DOHH2 (cell line): ENCODE data around the gene DMXL1.

Experiments used
- H3F3A ChIP-seq: fragments of 200-600 bp; sonication (generic), shearing (Covaris generic); 2 replicates; pipeline ENCODE4 v1.6.0; 2016; ENCODE audit warnings: antibody characterized with exemption, mild to moderate bottlenecking; ENCODE audit not compliant: control insufficient read depth, insufficient read depth
- H3K27ac ChIP-seq: fragments of 200-600 bp; sonication (generic); 2 replicates; pipeline ENCODE4 v1.5.1; 2014; ENCODE audit warnings: low read depth, mild to moderate bottlenecking, low read length, moderate library complexity
- H3K27me3 ChIP-seq: fragments of 200-600 bp; sonication (generic); 2 replicates; pipeline ENCODE4 v1.6.1; 2014; ENCODE audit warnings: mild to moderate bottlenecking, low read length, mixed read lengths; ENCODE audit not compliant: control insufficient read depth
- H3K36me3 ChIP-seq: fragments of 200-600 bp; sonication (generic); 2 replicates; pipeline ENCODE4 v1.6.1; 2014; ENCODE audit warnings: mild to moderate bottlenecking, low read length, moderate library complexity, mixed read lengths; ENCODE audit not compliant: control insufficient read depth
- H3K4me1 ChIP-seq: fragments of 200-600 bp; sonication (generic); 2 replicates; pipeline ENCODE4 v1.6.1; 2014; ENCODE audit warnings: mild to moderate bottlenecking, low read length, mixed read lengths; ENCODE audit not compliant: control insufficient read depth
- H3K4me2 ChIP-seq: fragments of 200-600 bp; sonication (generic); 2 replicates; pipeline ENCODE4 v1.6.0; 2014; ENCODE audit warnings: mild to moderate bottlenecking, low read length, moderate library complexity
- H3K4me3 ChIP-seq: fragments of 200-600 bp; sonication (generic); 2 replicates; pipeline ENCODE4 v1.5.1; 2014; ENCODE audit warnings: mild to moderate bottlenecking, low read length, mixed read lengths
- H3K79me2 ChIP-seq: fragments of 200-600 bp; sonication (generic); 2 replicates; pipeline ENCODE4 v1.6.1; 2014; ENCODE audit warnings: mild to moderate bottlenecking, low read length, mixed read lengths; ENCODE audit not compliant: control insufficient read depth
- H3K9me2 ChIP-seq: fragments of 200-600 bp; sonication (generic); replicated peaks from 2 replicates; pipeline ENCODE4 v1.6.1; 2014; ENCODE audit warnings: mild to moderate bottlenecking, low read length, mixed read lengths; ENCODE audit not compliant: control insufficient read depth
- H3K9me3 ChIP-seq: fragments of 200-600 bp; sonication (generic); 2 replicates; pipeline ENCODE4 v1.6.1; 2014; ENCODE audit warnings: antibody characterized with exemption, low read length, mixed read lengths; ENCODE audit not compliant: control insufficient read depth, insufficient read depth
- H4K20me1 ChIP-seq: fragments of 200-600 bp; sonication (generic); 2 replicates; pipeline ENCODE4 v1.6.0; 2014; ENCODE audit warnings: low read depth, mild to moderate bottlenecking, antibody characterized with exemption, low read length, moderate library complexity; ENCODE audit not compliant: control insufficient read depth, insufficient read depth
- CTCF ChIP-seq: fragments of 200-600 bp; sonication (generic); IDR thresholded peaks from one replicate; pipeline ENCODE4 v1.5.1; 2014; ENCODE audit warnings: antibody characterized with exemption, mild to moderate bottlenecking, low read depth, low read length; ENCODE audit not compliant: poor library complexity, severe bottlenecking
- EZH2phosphoT487 ChIP-seq: fragments of 200-600 bp; sonication (generic); IDR thresholded peaks from 2 replicates; pipeline ENCODE4 v1.6.1; 2017; ENCODE audit warnings: borderline replicate concordance, mild to moderate bottlenecking, antibody characterized with exemption, low read length, moderate library complexity, mixed read lengths

Gene DMXL1

GRCh38 chr5:119285070-119285916, 214.4 kb downstream of the DMXL1 start:
- no peak overlapping the region for H3K4me3 ChIP-seq

GRCh38 chr5:119286511-119287488, 215.9 kb downstream of the DMXL1 start:
- H3K79me2 ChIP-seq: peaks cover 22% of the 10 kb centered on the region
- H3K9me2 ChIP-seq: no peaks in the 10 kb centered on the region
- no peaks in the 10 kb centered on the region for H3K9me3 ChIP-seq
- no peaks in the 10 kb centered on the region for H3F3A ChIP-seq
- H3K4me2 ChIP-seq: no peak overlapping the region
- H3K27ac ChIP-seq: no peak overlapping the region
- H3K36me3 ChIP-seq: no peaks in the 10 kb centered on the region
- H4K20me1 ChIP-seq: no peaks in the 10 kb centered on the region
- no peak for TF ChIP-seq EZH2phosphoT487
- TF ChIP-seq CTCF: no peak
- H3K4me3 ChIP-seq: no peak overlapping the region
- H3K27me3 ChIP-seq: no peaks in the 10 kb centered on the region
- peaks cover 46% of the 10 kb centered on the region for H3K4me1 ChIP-seq

More at GRCh38 chr5:119285070-119285916, 214.4 kb downstream of the DMXL1 start:
- H3F3A ChIP-seq: no peaks in the 10 kb centered on the region
- H3K27ac ChIP-seq: no peak overlapping the region
- H3K9me2 ChIP-seq: no peaks in the 10 kb centered on the region
- no peaks in the 10 kb centered on the region for H3K9me3 ChIP-seq
- H3K27me3 ChIP-seq: no peaks in the 10 kb centered on the region
- TF ChIP-seq EZH2phosphoT487: no peak
- no peak for TF ChIP-seq CTCF
- peaks cover 14% of the 10 kb centered on the region for H3K79me2 ChIP-seq
- H3K4me2 ChIP-seq: no peak overlapping the region
- no peaks in the 10 kb centered on the region for H4K20me1 ChIP-seq
- H3K36me3 ChIP-seq: no peaks in the 10 kb centered on the region
- peaks cover 37% of the 10 kb centered on the region for H3K4me1 ChIP-seq

- no peaks in the 10 kb centered on the region for H3K36me3 ChIP-seq
- H4K20me1 ChIP-seq: no peaks in the 10 kb centered on the region
- H3K4me2 ChIP-seq: no peak overlapping the region
- H3K9me3 ChIP-seq: no peaks in the 10 kb centered on the region
- peaks cover 19% of the 10 kb centered on the region for H3K79me2 ChIP-seq
- peaks cover 46% of the 10 kb centered on the region for H3K4me1 ChIP-seq
- no peak overlapping the region for H3K4me3 ChIP-seq
- TF ChIP-seq EZH2phosphoT487 (no peak), CTCF (no peak)
- no peaks in the 10 kb centered on the region for H3K9me2 ChIP-seq
- no peaks in the 10 kb centered on the region for H3F3A ChIP-seq
- H3K27me3 ChIP-seq: no peaks in the 10 kb centered on the region
- H3K27ac ChIP-seq: no peak overlapping the region
These were observed 216.7 kb downstream of the DMXL1 start for GRCh38 chr5:119287547-119288111.
